HT1080 (cell line): Measurements from ENCODE around the gene IL23A. TPM values are rescaled to one million over a fixed set of nuclear protein-coding genes. Genes with fewer than 3 reads are reported as not detected.

Source experiments
- DNase-seq: peaks from one replicate; pipeline ENCODE4 v3.0.0-alpha.2; 2015; ENCODE audit warnings: low read depth
- small RNA-seq: library from RNA; depleted of rRNA; stranded (forward); fragments of <200 nt; gene quantifications from one replicate; pipeline ENCODE3, GENCODE V24; 2014
- total RNA-seq: library from RNA; depleted of rRNA; stranded (reverse); fragments of >200 nt; shearing (Covaris generic); gene quantifications from 2 replicates; pipeline ENCODE4 v1.2.3, GENCODE V29; 2014; rRNA removed

The IL23A gene
- total RNA-seq, 1 experiment from 2014 or later, result not detected

DNA sequence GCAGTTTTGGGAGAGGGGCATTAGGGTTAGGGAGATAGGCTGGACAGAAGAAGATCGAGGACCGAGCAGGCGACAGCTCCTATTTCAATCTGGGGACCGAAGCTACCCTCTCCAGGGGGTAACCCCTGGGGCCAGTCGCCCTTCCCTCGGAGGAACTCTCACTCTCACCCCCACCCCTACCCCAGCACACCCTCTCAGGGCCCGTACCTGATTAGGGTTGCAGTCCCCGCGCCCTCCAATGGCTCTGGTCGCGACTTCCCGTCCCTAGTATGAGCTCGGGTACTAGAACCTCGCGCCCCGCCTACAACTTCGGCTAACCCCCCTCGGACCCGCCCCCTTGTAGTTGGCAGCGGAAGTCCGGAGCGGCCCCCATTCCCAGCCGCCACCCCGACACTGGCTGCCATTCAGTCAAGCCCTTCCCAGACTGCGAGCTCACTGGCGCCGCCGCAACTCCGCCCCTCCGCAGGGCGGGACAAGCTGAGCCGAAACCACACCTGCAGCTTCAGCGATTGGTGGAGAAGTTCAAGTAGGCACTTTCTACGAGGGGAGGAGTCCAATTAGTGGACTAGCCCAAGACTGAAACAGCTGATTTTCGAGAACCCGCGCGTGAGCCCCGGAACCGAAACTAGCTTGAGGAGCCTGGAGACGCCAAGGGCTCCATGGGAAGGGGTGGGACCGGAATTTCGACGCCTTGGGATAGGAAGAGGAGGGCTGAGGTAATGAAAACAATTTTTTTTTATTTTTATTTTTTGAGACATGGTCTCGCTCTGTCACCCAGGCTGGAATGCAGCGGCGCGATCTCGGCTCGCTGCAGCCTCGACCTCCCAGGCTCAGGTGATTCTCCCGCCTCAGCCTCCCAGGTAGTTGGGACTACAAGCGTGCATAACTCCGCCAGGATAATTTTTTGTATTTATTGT, 21.4 kb downstream of the IL23A start, which contains the start of gene STAT2:
TSS of gene STAT2 (minus strand) at position 257 of the 917 bp plus-strand sequence. CDS start 3,536 bp downstream, outside the sequence.
- peak; percentile 100 for DNase-seq

- no peak for DNase-seq
These were observed 22.9 kb downstream of the IL23A start for GRCh38 chr12:56361487-56362129.

- no peak for DNase-seq
These were observed 23.7 kb downstream of the IL23A start, which contains the start of gene APOF for GRCh38 chr12:56362130-56363059. APOF (minus strand) TSS chr12:56362857; CDS start chr12:56362745, 112 bp downstream.

GRCh38 chr12:56366948-56367347, 28.3 kb downstream of the IL23A start:
- no peak for DNase-seq

DNA sequence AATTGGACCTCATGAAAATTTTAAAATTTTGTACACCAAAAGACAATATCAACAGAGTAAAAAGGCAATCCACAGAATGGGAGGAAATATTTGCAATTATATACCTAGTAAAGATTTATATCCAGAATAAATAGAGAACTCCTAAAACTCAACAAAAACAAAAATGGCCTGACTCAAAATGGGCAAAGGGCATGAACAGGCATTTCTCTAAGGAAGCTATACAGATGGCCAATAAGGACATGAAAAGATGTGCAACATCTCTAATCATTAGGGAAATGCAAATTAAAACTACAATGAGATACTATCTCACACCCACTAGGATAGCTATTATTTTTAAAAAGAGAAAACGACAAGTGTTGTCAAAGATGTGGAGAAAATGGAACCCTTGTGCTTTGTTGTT, 34.8 kb downstream of the IL23A start:
- DNase-seq, result no peak

GRCh38 chr12:56374726-56375597, 36.3 kb downstream of the IL23A start:
- no peak for DNase-seq

DNA sequence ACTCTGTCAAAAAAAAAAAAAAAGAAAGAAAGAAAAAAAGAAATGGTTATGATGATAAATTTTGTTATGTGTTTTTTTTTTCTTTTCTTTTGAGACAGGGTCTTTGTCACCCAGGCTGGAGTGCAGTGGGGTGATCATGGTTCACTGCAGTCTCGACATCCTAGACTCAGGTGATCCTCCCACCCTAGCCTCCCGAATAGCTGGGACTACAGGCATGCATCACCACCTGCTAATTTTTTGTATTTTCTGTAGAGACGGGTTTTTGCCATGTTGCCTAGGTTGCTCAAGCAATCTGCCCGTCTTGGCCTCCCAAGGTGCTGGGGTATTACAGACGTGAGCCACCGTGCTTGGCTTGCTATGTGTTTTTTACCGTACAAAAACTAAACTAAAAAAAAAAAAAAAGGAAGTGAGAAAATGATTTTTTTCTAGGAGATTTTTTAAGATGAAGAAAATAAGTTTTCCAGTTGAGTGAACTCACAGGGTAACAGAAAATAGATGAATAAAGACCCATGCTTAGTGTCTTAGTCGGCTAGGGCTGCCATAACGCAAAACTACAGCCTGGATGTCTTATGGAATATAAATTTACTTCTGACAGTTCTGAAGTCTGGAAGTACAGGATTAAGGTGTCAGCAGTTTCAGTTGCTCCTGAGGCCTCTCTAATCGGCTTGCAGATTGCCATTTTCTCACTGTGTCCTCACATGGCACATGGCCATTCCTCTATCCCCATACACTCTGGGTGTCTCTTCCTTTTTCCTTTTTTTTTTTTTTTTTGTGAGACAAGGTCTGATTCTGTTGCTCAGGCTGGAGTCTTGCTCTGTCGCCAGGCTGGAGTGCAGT, 37.1 kb downstream of the IL23A start:
- DNase-seq, result no peak

GRCh38 chr12:56377310-56377988, 38.8 kb downstream of the IL23A start:
- DNase-seq, result peak; percentile 60

DNA sequence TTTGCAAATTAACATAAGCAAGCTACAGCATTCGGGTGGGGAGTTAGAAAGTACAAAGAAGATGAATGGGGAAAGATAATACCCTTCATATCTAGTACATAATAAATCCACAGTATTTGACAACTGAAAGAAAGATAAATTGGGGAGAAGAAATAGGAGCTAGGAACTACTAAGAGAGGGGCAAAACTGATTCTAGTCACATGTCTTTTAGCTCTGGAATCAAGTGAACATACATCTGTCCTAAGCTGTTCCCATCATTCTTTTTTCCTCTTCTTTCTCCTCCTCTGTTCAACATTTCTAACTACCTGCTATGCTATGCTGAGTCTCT, 39.3 kb downstream of the IL23A start:
- no peak for DNase-seq

DNA sequence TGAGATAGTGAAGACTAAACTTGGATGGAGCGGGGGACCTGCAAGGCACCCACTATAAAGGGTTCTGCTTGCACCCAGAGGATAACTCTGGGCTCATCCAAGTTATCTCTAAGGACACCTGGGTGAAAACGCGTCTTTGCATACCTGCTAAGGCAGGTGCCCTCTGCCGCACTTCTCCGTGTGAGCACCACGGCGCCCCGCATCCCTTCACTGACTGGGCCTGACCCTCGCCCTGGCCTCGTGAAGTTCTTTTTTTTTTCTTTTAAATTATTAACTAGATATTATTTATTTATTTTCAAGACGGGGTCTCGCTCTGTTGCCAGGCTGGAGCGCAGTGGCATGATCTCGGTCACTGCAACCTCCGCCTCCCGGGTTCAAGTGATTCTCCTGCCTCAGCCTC, 43.9 kb downstream of the IL23A start:
- no peak for DNase-seq

DNA sequence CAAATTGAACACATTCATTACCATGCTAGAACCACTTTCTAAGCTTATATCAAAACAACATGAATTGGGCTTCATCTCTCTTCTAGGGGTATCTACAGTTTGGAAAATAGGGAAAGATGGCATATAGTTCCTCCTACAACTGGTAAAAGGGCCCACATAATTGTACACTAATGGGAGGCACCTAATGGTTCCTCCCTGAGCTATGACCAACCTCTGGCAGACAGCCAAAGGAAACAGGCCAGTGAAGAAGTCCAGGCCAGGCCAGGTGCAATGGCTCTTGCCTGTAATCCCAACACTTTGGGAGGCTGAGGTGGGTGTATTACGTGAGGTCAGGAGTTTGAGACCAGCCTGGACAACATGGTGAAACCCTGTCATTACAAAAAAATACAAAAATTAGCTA, 47.2 kb downstream of the IL23A start:
- DNase-seq, result no peak

DNA sequence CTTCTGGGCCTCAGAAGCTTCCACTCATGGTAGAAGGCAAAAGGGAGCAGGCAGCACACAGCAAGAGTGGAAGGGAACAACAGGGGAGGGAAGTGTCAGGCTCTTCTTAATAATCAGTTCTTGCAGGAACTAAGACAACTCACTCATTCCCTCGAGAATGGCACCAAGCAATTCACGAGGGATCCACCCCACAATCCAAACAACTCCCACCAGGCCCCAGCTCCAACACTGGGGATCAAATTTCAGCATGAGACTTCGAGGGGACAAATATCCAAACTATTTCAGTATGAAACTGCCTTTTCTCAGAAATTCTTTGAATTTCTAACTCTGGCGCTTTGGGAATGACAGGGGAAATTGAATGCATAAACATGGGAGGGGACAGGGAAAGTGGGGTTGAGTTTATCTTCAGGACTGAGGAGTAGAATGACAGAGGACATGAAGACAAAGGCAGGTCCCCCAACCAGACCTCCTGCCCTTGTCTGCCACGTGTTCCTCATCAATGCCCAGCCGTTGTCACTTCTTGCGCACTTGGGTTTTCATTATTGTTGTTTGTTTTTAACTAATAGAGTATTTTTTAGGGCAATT, 48.6 kb downstream of the IL23A start:
- DNase-seq, result no peak

DNA sequence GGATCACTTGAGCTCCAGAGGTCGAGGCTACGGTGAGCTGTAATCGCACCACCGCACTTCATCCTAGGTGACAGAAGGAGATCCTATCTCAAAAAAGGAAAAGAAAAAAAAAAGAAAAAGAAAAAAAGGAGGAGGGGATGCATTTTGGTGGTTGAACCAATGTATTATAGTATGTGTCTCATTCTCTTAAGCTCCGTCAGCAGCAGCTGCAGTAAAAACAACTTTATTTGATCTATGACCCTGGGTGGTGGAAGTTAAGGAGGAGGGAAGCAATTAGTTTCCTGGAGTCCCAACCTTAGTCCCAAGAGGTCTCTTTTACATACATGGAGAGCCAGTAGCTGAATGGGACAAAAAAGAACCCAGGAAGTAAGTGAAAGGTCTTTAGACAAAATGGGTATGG, 50.7 kb downstream of the IL23A start:
- no peak for DNase-seq

Small RNA genes lying within 50 kb of the gene (small RNA-seq; reads per million reads assigned to genes)
- gene RNU7-40P, result 0.07 reads per million

Other genes with a start within 250 kb of the IL23A start
- 526 and 607 TPM in 2 replicates for gene PA2G4, start 234.3 kb upstream of the IL23A start, total RNA-seq
- 3,633 and 5,394 TPM in 2 replicates for gene RPL41, start 222.3 kb upstream of the IL23A start, total RNA-seq
- gene ZC3H10, start 220.6 kb upstream of the IL23A start, total RNA-seq, result 2.7 and 5.6 TPM in 2 replicates
- 134 and 140 TPM in 2 replicates for gene ESYT1, start 210.6 kb upstream of the IL23A start, total RNA-seq
- gene MYL6B, start 186.3 kb upstream of the IL23A start, total RNA-seq, result 127 and 137 TPM in 2 replicates
- gene MYL6, start 180.5 kb upstream of the IL23A start, total RNA-seq, result 1,272 and 2,138 TPM in 2 replicates
- 36.8 and 44.3 TPM in 2 replicates for gene SMARCC2, start 149.4 kb upstream of the IL23A start, total RNA-seq
- gene RNF41, start 117.0 kb upstream of the IL23A start, total RNA-seq, result 59.7 and 67.7 TPM in 2 replicates
- gene NABP2, start 114.5 kb upstream of the IL23A start, total RNA-seq, result 77.9 and 78.3 TPM in 2 replicates
- gene SLC39A5, start 108.8 kb upstream of the IL23A start, total RNA-seq, result 0.71 TPM in 1 of 2 replicates, not detected in the other
- 18.8 and 26.3 TPM in 2 replicates for gene ANKRD52, start 80.5 kb upstream of the IL23A start, total RNA-seq
- 18.3 and 19.4 TPM in 2 replicates for gene COQ10A, start 71.9 kb upstream of the IL23A start, total RNA-seq
- 122 and 174 TPM in 2 replicates for gene CS, start 38.6 kb upstream of the IL23A start, total RNA-seq
- 72.2 and 85.4 TPM in 2 replicates for gene CNPY2, start 22.9 kb upstream of the IL23A start, total RNA-seq
- gene PAN2, start 4.9 kb upstream of the IL23A start, total RNA-seq, result 10.0 and 16.9 TPM in 2 replicates
- 32.7 and 33.1 TPM in 2 replicates for gene STAT2, start 21.2 kb downstream of the IL23A start, total RNA-seq
- gene APOF, start 24.0 kb downstream of the IL23A start, total RNA-seq, result not detected in 2 replicates
- 17.5 and 21.3 TPM in 2 replicates for gene TIMELESS, start 110.5 kb downstream of the IL23A start, total RNA-seq
- gene MIP, start 115.8 kb downstream of the IL23A start, total RNA-seq, result not detected in 2 replicates
- gene SPRYD4, start 129.7 kb downstream of the IL23A start, total RNA-seq, result 2.3 and 2.9 TPM in 2 replicates
- not detected in 2 replicates for gene GLS2, start 149.3 kb downstream of the IL23A start, total RNA-seq
- 30.9 and 33.3 TPM in 2 replicates for gene RBMS2, start 182.9 kb downstream of the IL23A start, total RNA-seq